GM19397 (cell line): ENCODE measurements around the gene NSRP1.
"Not testable (repeated sequence)": the region's sequence is repeated elsewhere in the genome, so short reads cannot be mapped to it uniquely, and the experiment has no call there.

Source experiments
- ATAC-seq: cut with Tn5 transposase; IDR thresholded peaks from one replicate; pipeline ENCODE4 v1.9.1; 2021; ENCODE audit warnings: mild to moderate bottlenecking, moderate library complexity; ENCODE audit not compliant: unreplicated experiment

Gene NSRP1

GRCh38 chr17:30220414-30220813 lies 103.8 kb downstream of the NSRP1 start:
- ATAC-seq, result no peak

GRCh38 chr17:30221346-30221745 lies 104.7 kb downstream of the NSRP1 start:
- no peak for ATAC-seq

- ATAC-seq, result no peak
Measured at GRCh38 chr17:30222251-30222650, 105.6 kb downstream of the NSRP1 start.

GRCh38 chr17:30222721-30223175 lies 106.1 kb downstream of the NSRP1 start:
- ATAC-seq, result no peak

GRCh38 chr17:30224419-30224960 lies 107.9 kb downstream of the NSRP1 start:
- ATAC-seq, result no peak

- no peak for ATAC-seq
Measured at GRCh38 chr17:30225112-30225511, 108.5 kb downstream of the NSRP1 start.

GRCh38 chr17:30225919-30226553 lies 109.4 kb downstream of the NSRP1 start:
- no peak for ATAC-seq

GRCh38 chr17:30226878-30227277 lies 110.3 kb downstream of the NSRP1 start:
- ATAC-seq, result no peak

GRCh38 chr17:30228011-30228410 lies 111.4 kb downstream of the NSRP1 start:
- ATAC-seq, result no peak

GRCh38 chr17:30229012-30229411 lies 112.4 kb downstream of the NSRP1 start:
- ATAC-seq, result no peak

- not testable (repeated sequence) for ATAC-seq
Measured at GRCh38 chr17:30230009-30230408, 113.4 kb downstream of the NSRP1 start.

GRCh38 chr17:30230596-30231125 lies 114.0 kb downstream of the NSRP1 start:
- ATAC-seq, result no peak

- no peak for ATAC-seq
Measured at GRCh38 chr17:30232015-30232823, 115.6 kb downstream of the NSRP1 start.

- no peak for ATAC-seq
Measured at GRCh38 chr17:30232824-30233427, 116.3 kb downstream of the NSRP1 start.

- no peak for ATAC-seq
Measured at GRCh38 chr17:30234296-30234695, 117.7 kb downstream of the NSRP1 start.

GRCh38 chr17:30234964-30235363 lies 118.3 kb downstream of the NSRP1 start:
- ATAC-seq, result peak; percentile 73

GRCh38 chr17:30235386-30236296 lies 119.0 kb downstream of the NSRP1 start, which contains the start of gene SLC6A4:
Gene SLC6A4 (minus strand): TSS chr17:30235697. CDS start chr17:30221958, 13,739 bp downstream.
- peak; percentile 13 for ATAC-seq
